B cell (primary cell): ENCODE measurements around the gene GCN1.

ENCODE experiments used
- CTCF ChIP-seq: fragments of 200-600 bp; IDR thresholded peaks from one replicate; pipeline ENCODE4 v1.8.0; 2022; ENCODE audit warnings: antibody characterized with exemption, mild to moderate bottlenecking
- EZH2 ChIP-seq: IDR thresholded peaks from 2 replicates; pipeline ENCODE4 v1.6.1; 2012; ENCODE audit warnings: borderline replicate concordance, low read depth, mild to moderate bottlenecking, moderate library complexity, low read length; ENCODE audit not compliant: insufficient read depth, poor library complexity, severe bottlenecking

- TF ChIP-seq CTCF = no peak
- TF ChIP-seq EZH2 = no peak
These were observed 79.4 kb downstream of the GCN1 start for GRCh38 chr12:120115066-120115465.
